ENCODE data around the gene KPNA6.
A peak's percentile ranks its signal among the peaks of the same experiment; 100 is the strongest.

The KPNA6 gene

DNA sequence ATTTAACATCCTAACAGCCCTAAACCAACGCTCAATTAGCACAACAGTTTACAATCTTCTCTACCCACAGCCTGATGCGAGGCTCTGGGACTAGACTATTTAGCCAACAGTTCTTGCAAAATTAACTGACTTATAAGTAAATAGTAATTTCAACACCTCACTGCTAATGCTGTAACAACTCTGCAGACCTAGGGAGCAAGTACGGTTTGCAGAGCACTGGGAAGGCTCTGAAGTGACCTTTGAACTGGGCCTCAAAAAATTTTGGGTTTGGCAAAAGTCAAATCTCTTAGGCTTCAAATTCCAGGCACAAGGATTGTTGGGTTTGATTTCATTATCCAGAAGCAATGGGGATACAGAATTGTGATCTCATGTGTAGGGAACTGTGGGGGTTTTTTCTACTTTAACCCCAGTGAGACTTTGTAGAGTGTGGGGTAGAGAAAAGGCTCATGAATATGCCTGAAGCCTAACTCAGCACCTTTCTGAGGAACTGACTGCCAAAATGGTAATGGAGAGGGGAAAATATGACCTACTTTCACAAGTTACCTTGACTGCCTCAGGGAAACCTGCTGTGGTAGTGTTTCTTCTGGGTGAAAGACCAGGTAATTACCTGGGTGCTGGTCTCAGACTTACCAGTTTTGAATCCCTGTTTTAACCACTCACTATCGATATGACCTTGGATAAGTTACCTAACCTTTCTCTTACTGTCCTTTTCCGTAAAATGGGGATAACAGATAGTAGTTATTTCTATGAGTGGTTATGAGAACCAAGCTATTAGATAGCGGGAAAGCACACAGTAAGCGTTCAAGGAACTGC is 70.7 kb downstream of the KPNA6 start:
- DNase-seq, result no peak
- no peak overlapping the region for H3K4me3 ChIP-seq (ENCODE audit: low read depth, low read length)
- in situ Hi-C loops (cut with HindIII; ENCODE audit: low pct_ligation_motif_present, low sequenced_read_pairs), result no loop called here
- H3K27me3 ChIP-seq (replicated peaks), result no peaks in the 10 kb centered on the region
- peak overlapping the region; percentile 84 for H3K27ac ChIP-seq
- H3K36me3 ChIP-seq (replicated peaks), result peaks cover 15% of the 10 kb centered on the region
- TF ChIP-seq, protein P1, sequence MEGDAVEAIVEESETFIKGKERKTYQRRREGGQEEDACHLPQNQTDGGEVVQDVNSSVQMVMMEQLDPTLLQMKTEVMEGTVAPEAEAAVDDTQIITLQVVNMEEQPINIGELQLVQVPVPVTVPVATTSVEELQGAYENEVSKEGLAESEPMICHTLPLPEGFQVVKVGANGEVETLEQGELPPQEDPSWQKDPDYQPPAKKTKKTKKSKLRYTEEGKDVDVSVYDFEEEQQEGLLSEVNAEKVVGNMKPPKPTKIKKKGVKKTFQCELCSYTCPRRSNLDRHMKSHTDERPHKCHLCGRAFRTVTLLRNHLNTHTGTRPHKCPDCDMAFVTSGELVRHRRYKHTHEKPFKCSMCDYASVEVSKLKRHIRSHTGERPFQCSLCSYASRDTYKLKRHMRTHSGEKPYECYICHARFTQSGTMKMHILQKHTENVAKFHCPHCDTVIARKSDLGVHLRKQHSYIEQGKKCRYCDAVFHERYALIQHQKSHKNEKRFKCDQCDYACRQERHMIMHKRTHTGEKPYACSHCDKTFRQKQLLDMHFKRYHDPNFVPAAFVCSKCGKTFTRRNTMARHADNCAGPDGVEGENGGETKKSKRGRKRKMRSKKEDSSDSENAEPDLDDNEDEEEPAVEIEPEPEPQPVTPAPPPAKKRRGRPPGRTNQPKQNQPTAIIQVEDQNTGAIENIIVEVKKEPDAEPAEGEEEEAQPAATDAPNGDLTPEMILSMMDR (IDR thresholded peaks at IDR 0.05; ENCODE audit: low read depth, low read length, missing control alignments), result no peak

DNA sequence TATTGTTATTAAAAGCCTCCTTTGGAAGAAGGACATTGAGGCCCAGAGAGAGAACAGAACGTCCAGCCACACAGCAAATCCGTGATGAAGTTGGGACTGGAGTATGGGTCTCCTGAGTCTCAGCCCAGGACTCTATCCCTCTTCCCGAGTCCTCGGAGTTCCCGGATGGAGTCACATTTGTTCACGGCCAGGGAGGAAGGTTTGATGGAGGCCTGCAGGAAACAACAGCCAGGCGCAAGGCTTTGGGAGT is 71.3 kb downstream of the KPNA6 start:
- Histone ChIP-seq H3K27ac (peak overlapping the region; percentile 84), H3K27me3 (replicated peaks) (no peaks in the 10 kb centered on the region), H3K36me3 (replicated peaks) (peaks cover 17% of the 10 kb centered on the region), H3K4me3 (ENCODE audit: low read depth, low read length) (peak overlapping the region; percentile 73)
- TF ChIP-seq, protein P1 (IDR thresholded peaks at IDR 0.05; ENCODE audit: low read depth, low read length, missing control alignments), result no peak
- DNase-seq, result no peak
- in situ Hi-C loops (cut with HindIII; ENCODE audit: low pct_ligation_motif_present, low sequenced_read_pairs), result no loop called here

DNA sequence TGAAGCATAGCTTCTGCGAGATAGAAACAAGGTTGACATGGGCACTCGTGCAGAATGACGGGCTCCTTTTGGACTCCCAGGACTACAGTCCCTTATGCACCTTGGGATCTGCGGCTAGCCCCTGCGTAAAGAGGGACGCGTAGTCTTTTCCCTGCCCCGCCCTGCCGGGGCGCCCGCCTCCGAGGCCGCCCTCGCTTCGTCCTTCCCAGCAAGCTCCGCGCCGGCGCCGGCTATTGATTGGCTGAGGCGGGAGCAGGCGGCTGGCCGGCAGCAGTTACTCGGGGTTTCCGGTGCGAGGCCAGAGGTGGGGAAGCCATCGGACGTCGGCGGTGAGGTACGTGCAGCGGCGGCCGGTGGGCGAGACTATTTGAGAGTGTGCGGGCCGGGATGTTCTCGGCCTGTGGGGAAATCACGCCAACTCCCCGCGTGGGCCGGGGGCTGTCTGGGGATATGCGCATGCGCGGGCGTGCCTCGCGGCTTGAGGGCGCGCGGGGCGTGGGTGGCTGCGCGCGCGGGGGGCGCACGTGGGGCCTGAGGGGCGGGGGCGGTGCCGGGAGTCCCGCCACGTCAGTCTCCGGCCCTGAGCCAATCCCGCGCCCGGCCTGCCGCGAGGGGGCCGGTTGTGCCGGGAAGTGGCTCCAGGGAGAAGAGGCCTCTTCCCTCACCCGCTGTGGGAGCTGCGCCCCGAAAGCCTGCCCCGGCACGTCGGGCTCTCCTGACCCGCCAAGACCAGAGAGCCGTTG is 71.8 kb downstream of the KPNA6 start, which contains the start of gene TXLNA:
Gene TXLNA, plus strand, starts transcription at position 233 of the 743 bp plus-strand sequence. CDS start 671 bp downstream, outside the sequence.
- peaks cover 17% of the 10 kb centered on the region for H3K36me3 ChIP-seq (replicated peaks)
- H3K27me3 ChIP-seq (replicated peaks), result no peaks in the 10 kb centered on the region
- TF ChIP-seq, protein P1 (IDR thresholded peaks at IDR 0.05; ENCODE audit: low read depth, low read length, missing control alignments), result peak; percentile 14
- peak within 1 kb of the TSS; percentile 84 for H3K27ac ChIP-seq
- peak within 1 kb of the TSS; percentile 73 for H3K4me3 ChIP-seq (ENCODE audit: low read depth, low read length)
- DNase-seq, result peak; percentile 85
- in situ Hi-C loops (cut with HindIII; ENCODE audit: low pct_ligation_motif_present, low sequenced_read_pairs), result no loop called here

DNA sequence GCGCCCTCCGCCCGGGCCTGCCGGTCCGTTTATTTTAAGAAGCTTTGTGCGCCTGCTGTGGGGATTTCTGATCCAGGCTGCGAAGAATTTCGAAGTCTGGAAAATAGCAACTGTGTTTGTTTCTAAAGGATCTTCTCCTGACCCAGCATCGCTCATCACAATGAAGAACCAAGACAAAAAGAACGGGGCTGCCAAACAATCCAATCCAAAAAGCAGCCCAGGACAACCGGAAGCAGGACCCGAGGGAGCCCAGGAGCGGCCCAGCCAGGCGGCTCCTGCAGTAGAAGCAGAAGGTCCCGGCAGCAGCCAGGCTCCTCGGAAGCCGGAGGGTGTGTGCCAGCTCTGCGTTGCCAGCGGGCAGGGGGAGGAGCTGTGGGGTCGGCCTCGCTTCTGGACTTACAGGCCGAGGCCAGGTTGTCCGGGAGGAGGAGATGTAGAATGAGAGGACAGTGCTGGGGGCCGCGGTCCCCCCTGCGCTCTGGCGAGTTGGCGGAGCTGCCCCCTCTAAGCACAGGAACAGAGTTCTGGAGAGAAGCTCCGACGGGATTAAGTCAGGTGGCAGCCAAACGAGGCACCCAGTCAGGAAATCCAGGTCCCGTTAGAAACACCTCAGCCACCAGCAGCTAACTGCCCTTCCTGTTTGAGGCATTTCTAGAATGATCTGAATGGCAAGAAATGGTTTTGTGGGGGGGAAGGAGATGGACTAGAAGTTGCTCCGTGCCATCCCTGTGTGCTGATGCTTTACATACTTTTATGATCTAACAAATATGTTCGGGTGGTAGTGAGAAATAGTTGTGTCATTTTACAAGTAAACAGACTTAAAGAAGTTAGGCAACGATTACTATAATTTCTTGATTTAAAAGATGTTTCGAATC is 72.6 kb downstream of the KPNA6 start:
- peak; percentile 29 for DNase-seq
- Histone ChIP-seq H3K4me3 (ENCODE audit: low read depth, low read length) (peak overlapping the region; percentile 73), H3K36me3 (replicated peaks) (peaks cover 19% of the 10 kb centered on the region), H3K27me3 (replicated peaks) (no peaks in the 10 kb centered on the region), H3K27ac (peak overlapping the region; percentile 84)
- TF ChIP-seq, protein P1 (IDR thresholded peaks at IDR 0.05; ENCODE audit: low read depth, low read length, missing control alignments), result no peak
- in situ Hi-C loops (cut with HindIII; ENCODE audit: low pct_ligation_motif_present, low sequenced_read_pairs), result no loop called here

DNA sequence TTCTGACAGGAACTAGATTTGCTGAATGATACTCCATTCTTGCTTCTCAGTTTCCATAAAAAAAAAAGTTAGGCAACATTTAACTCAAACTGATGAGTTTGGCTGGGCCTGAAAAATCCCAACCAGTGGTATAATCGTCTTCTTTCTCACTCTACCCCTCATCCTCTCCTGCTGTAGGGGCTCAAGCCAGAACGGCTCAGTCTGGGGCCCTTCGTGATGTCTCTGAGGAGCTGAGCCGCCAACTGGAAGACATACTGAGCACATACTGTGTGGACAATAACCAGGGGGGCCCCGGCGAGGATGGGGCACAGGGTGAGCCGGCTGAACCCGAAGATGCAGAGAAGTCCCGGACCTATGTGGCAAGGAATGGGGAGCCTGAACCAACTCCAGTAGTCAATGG is 73.2 kb downstream of the KPNA6 start:
- in situ Hi-C loops (cut with HindIII; ENCODE audit: low pct_ligation_motif_present, low sequenced_read_pairs), result no loop called here
- H3K4me3 ChIP-seq (ENCODE audit: low read depth, low read length), result peak overlapping the region; percentile 73
- TF ChIP-seq, protein P1 (IDR thresholded peaks at IDR 0.05; ENCODE audit: low read depth, low read length, missing control alignments), result no peak
- H3K27ac ChIP-seq, result peak overlapping the region; percentile 84
- DNase-seq, result no peak
- H3K27me3 ChIP-seq (replicated peaks), result no peaks in the 10 kb centered on the region
- peaks cover 25% of the 10 kb centered on the region for H3K36me3 ChIP-seq (replicated peaks)

Data from brain microvascular endothelial cell (primary cell).